GM21619 (cell line): ENCODE results near the gene PLEKHA6.

Experiments used
- ATAC-seq: cut with Tn5 transposase; IDR thresholded peaks from one replicate; pipeline ENCODE4 v1.9.1; 2021; ENCODE audit not compliant: unreplicated experiment

The PLEKHA6 gene

GRCh38 chr1:204196068-204196795 lies 163.5 kb downstream of the PLEKHA6 start, which contains the start of gene KISS1:
TSS of gene KISS1 (minus strand) at chr1:204196491. CDS start at chr1:204192876, 3,615 bp downstream.
- no peak for ATAC-seq

GRCh38 chr1:204194771-204195170 lies 165.0 kb downstream of the PLEKHA6 start:
- ATAC-seq, result no peak

GRCh38 chr1:204194080-204194479 lies 165.6 kb downstream of the PLEKHA6 start:
- ATAC-seq, result no peak

- ATAC-seq, result no peak
These were observed 167.0 kb downstream of the PLEKHA6 start for GRCh38 chr1:204192589-204193352.

- no peak for ATAC-seq
These were observed 167.7 kb downstream of the PLEKHA6 start for GRCh38 chr1:204192046-204192445.

- ATAC-seq, result no peak
These were observed 168.3 kb downstream of the PLEKHA6 start for GRCh38 chr1:204191456-204191855.

GRCh38 chr1:204190212-204191211 lies 169.2 kb downstream of the PLEKHA6 start:
- ATAC-seq, result no peak

- ATAC-seq, result no peak
These were observed 170.6 kb downstream of the PLEKHA6 start for GRCh38 chr1:204188959-204189639.

GRCh38 chr1:204186597-204186996 lies 173.1 kb downstream of the PLEKHA6 start:
- no peak for ATAC-seq

- no peak for ATAC-seq
These were observed 178.6 kb downstream of the PLEKHA6 start for GRCh38 chr1:204181116-204181515.

- no peak for ATAC-seq
These were observed 179.6 kb downstream of the PLEKHA6 start for GRCh38 chr1:204180133-204180532.

GRCh38 chr1:204178487-204179281 lies 181.0 kb downstream of the PLEKHA6 start:
- no peak for ATAC-seq

- ATAC-seq, result no peak
These were observed 182.6 kb downstream of the PLEKHA6 start for GRCh38 chr1:204177133-204177532.

GRCh38 chr1:204176049-204176448 lies 183.7 kb downstream of the PLEKHA6 start:
- no peak for ATAC-seq

- no peak for ATAC-seq
These were observed 184.8 kb downstream of the PLEKHA6 start for GRCh38 chr1:204174958-204175357.

- no peak for ATAC-seq
These were observed 187.2 kb downstream of the PLEKHA6 start for GRCh38 chr1:204172404-204173029.

- ATAC-seq, result no peak
These were observed 188.0 kb downstream of the PLEKHA6 start for GRCh38 chr1:204171751-204172178.

- ATAC-seq, result no peak
These were observed 189.1 kb downstream of the PLEKHA6 start for GRCh38 chr1:204170494-204171155.

- ATAC-seq, result no peak
These were observed 189.9 kb downstream of the PLEKHA6 start for GRCh38 chr1:204169858-204170257.
